ENCODE measurements around the gene TM4SF4.

- TF ChIP-seq CTCF (conservative IDR thresholded peaks at IDR 0.05) (no peak), ZFX (IDR thresholded peaks at IDR 0.05) (no peak)
These were observed 7.0 kb downstream of the TM4SF4 start for GRCh38 chr3:149481491-149481890.

All from C4-2B (cell line).